Epithelial cell of proximal tubule (primary cell): ENCODE data around the gene NDN. TPM values are rescaled to one million over a fixed set of nuclear protein-coding genes. Genes with fewer than 3 reads are reported as not detected.

ENCODE experiments used
- DNase-seq: peaks from one replicate; pipeline ENCODE4 v3.0.0-alpha.2; 2011; ENCODE audit warnings: low read depth
- H3K4me3 ChIP-seq: 2 replicates; pipeline ENCODE4 v1.5.1; 2011; ENCODE audit warnings: low read depth, mild to moderate bottlenecking, low read length
- CTCF ChIP-seq: conservative IDR thresholded peaks from 2 replicates; pipeline ENCODE4 v1.5.1; 2012; ENCODE audit warnings: low read depth, mild to moderate bottlenecking, low read length
- total RNA-seq: library from RNA; depleted of rRNA; stranded (reverse); fragments of >200 nt; gene quantifications from 2 replicates; pipeline ENCODE4 v1.2.3, GENCODE V29; 2015

NDN gene
- total RNA-seq, 1 donor from 2014 or later, result 77.3 TPM

GRCh38 chr15:23690450-23690852 is 3.3 kb upstream of the NDN start:
- no peak for DNase-seq
- TF ChIP-seq CTCF, result no peak
- no peak overlapping the region for H3K4me3 ChIP-seq

DNA sequence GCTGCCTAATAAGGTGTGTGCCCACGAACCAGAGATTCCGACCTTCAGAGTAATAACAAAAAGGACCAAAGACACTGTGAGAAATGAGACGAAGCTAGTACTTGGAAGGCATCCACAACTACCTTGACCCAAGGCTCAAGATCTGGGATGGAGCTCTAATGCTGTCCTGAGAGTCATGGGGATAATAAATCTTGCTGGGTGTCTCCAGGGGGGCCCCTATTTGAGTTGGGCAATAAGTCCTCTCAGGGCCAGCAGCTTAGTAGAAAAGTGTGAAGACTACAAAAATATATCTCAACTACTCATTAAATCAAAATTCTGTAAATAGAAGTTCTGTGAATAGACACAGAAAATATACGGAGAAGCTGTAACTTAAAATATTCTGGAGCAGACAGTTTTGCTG is 2.9 kb upstream of the NDN start:
- no peak overlapping the region for H3K4me3 ChIP-seq
- no peak for DNase-seq
- TF ChIP-seq CTCF, result no peak

- peak overlapping the region; percentile 43 for H3K4me3 ChIP-seq
- no peak for TF ChIP-seq CTCF
- no peak for DNase-seq
Measured at GRCh38 chr15:23686466-23687142, 501 bp downstream of the NDN start.

- H3K4me3 ChIP-seq, result no peak overlapping the region
- DNase-seq, result peak; percentile 7
- TF ChIP-seq CTCF, result no peak
Measured at GRCh38 chr15:23671481-23671880, 15.6 kb downstream of the NDN start.

DNA sequence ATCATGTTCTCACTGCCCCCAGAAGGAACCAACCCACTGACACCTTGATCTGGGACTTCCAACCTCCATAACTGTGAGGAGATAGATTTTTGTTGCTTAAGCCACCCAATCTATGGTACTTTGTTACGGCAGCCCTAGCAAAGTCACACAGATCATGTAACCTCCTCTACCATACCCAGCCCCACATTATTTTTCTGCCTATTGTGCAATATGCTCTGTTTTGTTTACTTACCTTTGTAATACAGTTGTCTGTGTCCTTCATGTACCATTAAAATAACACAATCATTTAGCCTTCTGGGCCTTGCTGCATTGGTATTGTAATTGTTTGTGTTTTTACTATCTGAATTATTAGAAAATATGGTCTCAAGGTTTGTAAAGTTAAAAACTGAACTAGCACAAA is 16.1 kb downstream of the NDN start:
- no peak for TF ChIP-seq CTCF
- no peak for DNase-seq

GRCh38 chr15:23663232-23663631 is 23.9 kb downstream of the NDN start:
- no peak for DNase-seq
- H3K4me3 ChIP-seq, result no peak overlapping the region
- TF ChIP-seq CTCF, result no peak

More for the DNA sequence above, 16.1 kb downstream of the NDN start:
- H3K4me3 ChIP-seq, result no peak overlapping the region

DNA sequence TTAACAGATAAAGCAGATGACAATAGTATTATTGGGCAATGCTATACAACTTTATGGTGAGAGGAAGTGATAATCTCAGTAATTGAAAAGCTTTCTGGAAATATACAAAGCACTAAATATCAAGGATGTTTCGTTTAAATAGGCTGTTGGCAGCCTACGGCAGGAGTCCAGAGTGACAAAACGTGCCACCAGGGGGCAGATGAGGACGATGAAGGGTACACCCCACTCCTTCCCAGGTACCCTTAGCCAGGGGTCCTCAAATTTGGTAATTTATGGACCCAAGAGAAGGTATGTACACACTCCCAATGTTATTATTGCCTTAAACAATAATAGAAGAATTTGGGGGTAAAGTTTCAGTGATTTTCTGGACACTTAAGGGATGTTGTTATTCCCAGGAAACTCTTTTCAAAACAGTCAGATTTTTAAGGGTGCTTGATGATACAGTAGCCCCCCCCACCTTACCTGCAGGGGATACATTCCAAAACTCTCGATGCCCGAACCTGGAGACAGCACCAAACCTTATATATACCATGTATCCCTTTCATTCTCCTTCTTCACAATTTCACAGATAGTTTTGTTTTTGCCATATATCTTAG is 38.1 kb downstream of the NDN start:
- peak; percentile 59 for TF ChIP-seq CTCF
- no peak overlapping the region for H3K4me3 ChIP-seq
- DNase-seq, result no peak
